ENCODE results near the gene PCDHGA7. TPM values are rescaled to one million over a fixed set of nuclear protein-coding genes. Genes with fewer than 3 reads are reported as not detected.
"Not testable (repeated sequence)": the region's sequence is repeated elsewhere in the genome, so short reads cannot be mapped to it uniquely, and the experiment has no call there.

Gene PCDHGA7
- total RNA-seq, 2 experiments from 2014 or later: not detected

- Mint-ChIP-seq H3K9me3 (peaks cover 7% of the 10 kb centered on the region), H3K27ac (no peak overlapping the region), H3K36me3 (ENCODE audit: low read depth) (peaks cover 29% of the 10 kb centered on the region), H3K4me3 (no peak overlapping the region), H3K27me3 (peaks cover 82% of the 10 kb centered on the region), H3K4me1 (ENCODE audit: low read depth) (peaks cover 7% of the 10 kb centered on the region)
- no peak for ATAC-seq (ENCODE audit: poor library complexity)
- Histone ChIP-seq H3K4me3 (ENCODE audit: low read length) (no peak overlapping the region), H3K27me3 (ENCODE audit: control insufficient read depth in 1 of 2, insufficient read depth in 2 of 2, low read length in 2 of 2) (peaks cover 54 to 86% of the 10 kb centered on the region in 2 experiments), H3K9me3 (ENCODE audit: control insufficient read depth in 1 of 2, insufficient read depth in 1 of 2, low read length in 2 of 2) (peaks cover 49 to 51% of the 10 kb centered on the region in 2 experiments), H3K36me3 (ENCODE audit: insufficient read depth, low read length) (no peaks in the 10 kb centered on the region), H3K27ac (ENCODE audit: low read depth in 1 of 2, low read length in 2 of 2) (no peak overlapping the region), H3K4me1 (ENCODE audit: insufficient read depth, low read length) (no peaks in the 10 kb centered on the region)
- DNase-seq: no peak
- TF ChIP-seq CTCF (IDR thresholded peaks at IDR 0.05): no peak
- POLR2A ChIA-PET: no interaction called here
- intact Hi-C loops (cut with DNase I, micrococcal nuclease): no loop called here
- CTCF ChIA-PET: no interaction called here
Observed at GRCh38 chr5:141403387-141403786, 20.8 kb downstream of the PCDHGA7 start.

DNA sequence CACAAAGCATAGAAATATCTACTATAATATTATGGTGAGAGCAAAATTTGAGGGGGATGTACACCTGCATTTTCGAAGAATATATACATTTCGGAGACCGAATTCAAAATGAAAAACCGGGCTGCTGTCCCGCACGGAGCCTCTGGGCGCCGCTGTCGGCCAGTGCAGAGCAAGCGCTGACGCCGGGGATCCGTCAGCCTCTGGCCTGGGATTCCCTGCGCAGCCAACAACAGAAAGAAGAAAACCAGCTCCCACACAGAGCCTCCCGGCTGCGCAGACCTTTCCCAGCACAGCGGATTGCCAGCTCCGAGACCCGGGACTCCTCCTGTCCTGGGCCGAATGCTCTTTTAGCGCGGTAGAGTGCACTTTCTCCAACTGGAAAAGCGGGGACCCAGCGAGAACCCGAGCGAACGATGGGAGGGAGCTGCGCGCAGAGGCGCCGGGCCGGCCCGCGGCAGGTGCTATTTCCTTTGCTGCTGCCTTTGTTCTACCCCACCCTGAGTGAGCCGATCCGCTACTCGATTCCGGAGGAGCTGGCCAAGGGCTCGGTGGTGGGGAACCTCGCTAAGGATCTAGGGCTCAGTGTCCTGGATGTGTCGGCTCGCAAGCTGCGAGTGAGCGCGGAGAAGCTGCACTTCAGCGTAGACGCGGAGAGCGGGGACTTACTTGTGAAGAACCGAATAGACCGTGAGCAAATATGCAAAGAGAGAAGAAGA, 25.4 kb downstream of the PCDHGA7 start, which contains the start of gene PCDHGB6:
Gene PCDHGB6, plus strand, starts transcription at position 232 of the 716 bp plus-strand sequence. Its CDS starts 182 bp downstream, at position 414.
- intact Hi-C loops (cut with DNase I, micrococcal nuclease): not testable (repeated sequence)
- H3K27me3 Mint-ChIP-seq: peaks cover 79% of the 10 kb centered on the region
- POLR2A ChIA-PET: interaction anchor here (1.0 kb wide), 1 partner anchor 87 kb away, joined by 5 read pairs; the partner anchor contains the start of gene TAF7

More for the DNA sequence above, 25.4 kb downstream of the PCDHGA7 start, which contains the start of gene PCDHGB6:
- Mint-ChIP-seq H3K36me3 (ENCODE audit: low read depth) (peaks cover 24% of the 10 kb centered on the region), H3K4me3 (peak within 1 kb of the TSS; percentile 56), H3K9me3 (peaks cover 13% of the 10 kb centered on the region)
- H3K27me3 ChIP-seq (ENCODE audit: control insufficient read depth in 1 of 2, insufficient read depth in 2 of 2, low read length in 2 of 2): peaks cover 68 to 86% of the 10 kb centered on the region in 2 experiments
- not testable (repeated sequence) for H3K36me3 ChIP-seq (ENCODE audit: insufficient read depth, low read length); H3K27ac Mint-ChIP-seq; H3K4me1 ChIP-seq (ENCODE audit: insufficient read depth, low read length); H3K27ac ChIP-seq (ENCODE audit: low read depth in 1 of 2, low read length in 2 of 2); H3K4me1 Mint-ChIP-seq (ENCODE audit: low read depth)
- ATAC-seq (ENCODE audit: poor library complexity) (peak; percentile 59), DNase-seq (peak in 6 of 14 experiments; percentile 22 to 49 (median 42))
- H3K9me3 ChIP-seq (ENCODE audit: control insufficient read depth in 1 of 2, insufficient read depth in 1 of 2, low read length in 2 of 2): peaks cover 44 to 47% of the 10 kb centered on the region in 2 experiments
- TF ChIP-seq CTCF (IDR thresholded peaks at IDR 0.05): peak; percentile 33
- H3K4me3 ChIP-seq (ENCODE audit: low read length): peak within 1 kb of the TSS; percentile 13
- CTCF ChIA-PET: interaction anchor here (0.6 to 1.4 kb wide), 12 partner anchors 8 to 156 kb away, joined by 3 to 10 read pairs (median 3); partner anchors contain the start of genes PCDHGA11 and PCDHGB7
